Pancreas (tissue), 10 donors: ENCODE measurements around the gene FXYD3. TPM values are rescaled to one million over a fixed set of nuclear protein-coding genes. Genes with fewer than 3 reads are reported as not detected.

Experiments used
- ATAC-seq, 4 donors: fragments of 200-7000 bp; cut with Tn5 transposase; one replicate each; pipeline versions ENCODE4 v1.8.0 to v1.9.1; 2020; ENCODE audit warnings: mild to moderate bottlenecking in 4 of 4, moderate library complexity in 4 of 4
- DNase-seq, 6 donors: peaks; one replicate each; pipeline ENCODE4 v3.0.0-alpha.2; 2020
- FAIRE-seq: peaks from 2 replicates; lab custom pipeline; 2012; peaks lifted over from hg19 to GRCh38; lab: Jason Lieb, UNC
- H3K27ac ChIP-seq, 4 donors: fragments of 200-600 bp; sonication (generic); 1 replicate in 3 of 4; 2 replicates in 1 of 4; pipeline versions ENCODE4 v1.5.0 to v1.8.0; 2020
- H3K27me3 ChIP-seq, 4 donors: fragments of 200-600 bp; one replicate each; pipeline ENCODE4 v1.8.0; 2021
- H3K36me3 ChIP-seq, 3 donors: fragments of 200-600 bp; sonication (generic) in 1 of 3; one replicate each; pipeline versions ENCODE4 v1.5.0 to v1.8.0; 2020 to 2021
- H3K4me1 ChIP-seq, 3 donors: fragments of 200-600 bp; one replicate each; pipeline ENCODE4 v1.8.0; 2021
- H3K4me3 ChIP-seq, 4 donors: fragments of 200-600 bp; sonication (generic) in 2 of 4; one replicate each; pipeline versions ENCODE4 v1.5.0 to v1.8.0; 2020 to 2021
- H3K9me3 ChIP-seq, 4 donors: fragments of 200-600 bp; one replicate each; pipeline ENCODE4 v1.8.0; 2021
- WGBS, 2 donors: extraction: QIAGEN DNeasy Blood & Tissue Kit; methylation state at CpG; one replicate each; pipeline ENCODE4 v1.1.7; 2013; 5-methylcytosine and 5-hydroxymethylcytosine counted together
- intact Hi-C, 3 donors: fragments of 100-400 bp; cut with DNase I; formaldehyde crosslinking; loops; one replicate each; pipeline versions ENCODE4 v1.11.1 to v1.14.2; 2022
- polyA plus RNA-seq, 2 donors: library from polyadenylated mRNA; stranded (reverse); fragments of 200-250 nt; gene quantifications; one replicate each; pipeline ENCODE4 v1.2.3, GENCODE V29; 2013
- total RNA-seq, 6 donors: library from RNA; stranded (reverse); fragmentation: NEBNext Ultra II Directional in 4 of 6; extraction: Animal tissue kit (Norgen Biotek cat#: 25700) in 4 of 6; gene quantifications; one replicate each; pipeline versions ENCODE4 v1.2.1 to v1.2.4, GENCODE V29; 2021 to 2023
- TF ChIP-seq, protein P1 (sequence below), 4 donors: fragments of 200-600 bp; sonication (generic) in 3 of 4; IDR thresholded peaks; one replicate each; pipeline versions ENCODE4 v1.5.0 to v1.8.0; 2021; ENCODE audit warnings: antibody characterized with exemption in 4 of 4
- donor health status: healthy with polysubstance abuse.
- donor health status: DM: no; HTN: no; CAD: no; lungs with moderate emphysema.
- donor health status: DM: no; HTN: no; CAD: no.
- donor health status: control.
- donor health status: control.
- donor health status: Bipolar disorder and iron deficiency.
- donor health status: DM: yes; HTN: yes; CAD: no.
- donor health status: DM: no; HTN: no; CAD: no.
- donor health status: DM: no; HTN: no; CAD: no.
- donor health status: DM: yes; HTN: yes; CAD: no.

FXYD3 gene, protein sequence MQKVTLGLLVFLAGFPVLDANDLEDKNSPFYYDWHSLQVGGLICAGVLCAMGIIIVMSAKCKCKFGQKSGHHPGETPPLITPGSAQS
- total RNA-seq = 10 to 100 TPM; 12.2 to 33.4 (median 16.7) TPM
- 10 to 100 TPM; 33.9 to 59.1 TPM for polyA plus RNA-seq

DNA sequence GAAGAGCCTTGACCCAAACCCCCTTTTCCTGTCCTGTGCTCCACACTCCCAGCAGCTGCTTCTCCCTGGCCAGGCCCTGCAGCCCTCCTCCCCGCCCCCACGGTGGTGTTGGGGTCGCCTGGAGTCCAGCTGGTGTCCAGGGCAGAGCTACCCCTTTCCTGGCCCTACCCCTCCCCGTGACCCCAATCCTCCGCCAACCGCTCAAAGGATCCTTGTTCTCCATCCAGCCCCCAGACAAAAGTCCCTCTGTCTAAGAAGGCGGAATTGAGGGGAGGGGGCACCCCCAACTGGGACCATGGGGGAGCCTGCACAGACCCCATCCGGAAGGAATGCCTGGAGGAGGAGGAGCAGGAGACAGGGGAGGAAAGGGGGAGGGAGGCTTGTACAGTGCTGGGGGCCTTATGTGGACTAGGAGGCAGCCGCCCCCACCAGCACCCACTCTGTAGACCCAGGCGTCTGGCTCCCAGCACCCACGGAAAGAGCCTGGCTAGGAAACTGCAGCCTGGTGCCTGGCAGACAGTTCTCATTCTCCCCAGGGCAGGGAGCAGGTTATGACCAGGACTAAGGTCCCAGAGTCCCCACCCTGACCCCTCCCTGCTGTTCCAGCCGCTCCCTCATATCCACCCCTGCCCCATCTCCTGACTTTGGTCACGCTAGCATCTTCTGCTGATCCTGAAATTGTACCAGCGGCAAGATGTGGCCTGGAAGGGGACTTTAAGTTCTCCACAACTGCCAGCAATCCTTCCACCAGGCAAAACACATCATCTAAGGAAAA, at the start of gene FXYD3:
TSS of gene FXYD3 (plus strand) at position 647 of the 775 bp plus-strand sequence. CDS start 3,554 bp downstream, outside the sequence.
- 27 to 29% methylated on average over 14 of the region's 14 CpGs for WGBS, 2 donors
- ATAC-seq = peak; percentile 13 to 45 (median 29)
- H3K9me3 ChIP-seq = no peaks in the 10 kb centered on the region
- FAIRE-seq = no peak
- no peaks in the 10 kb centered on the region for H3K27me3 ChIP-seq
- H3K36me3 ChIP-seq = no peaks in the 10 kb centered on the region
- H3K4me3 ChIP-seq = peak within 1 kb of the TSS; percentile 0 to 44 (median 22)
- H3K4me1 ChIP-seq = peaks cover 0 to 3% (median 0%) of the 10 kb centered on the region in 3 donors
- intact Hi-C loops = no loop called here
- TF ChIP-seq, protein P1, sequence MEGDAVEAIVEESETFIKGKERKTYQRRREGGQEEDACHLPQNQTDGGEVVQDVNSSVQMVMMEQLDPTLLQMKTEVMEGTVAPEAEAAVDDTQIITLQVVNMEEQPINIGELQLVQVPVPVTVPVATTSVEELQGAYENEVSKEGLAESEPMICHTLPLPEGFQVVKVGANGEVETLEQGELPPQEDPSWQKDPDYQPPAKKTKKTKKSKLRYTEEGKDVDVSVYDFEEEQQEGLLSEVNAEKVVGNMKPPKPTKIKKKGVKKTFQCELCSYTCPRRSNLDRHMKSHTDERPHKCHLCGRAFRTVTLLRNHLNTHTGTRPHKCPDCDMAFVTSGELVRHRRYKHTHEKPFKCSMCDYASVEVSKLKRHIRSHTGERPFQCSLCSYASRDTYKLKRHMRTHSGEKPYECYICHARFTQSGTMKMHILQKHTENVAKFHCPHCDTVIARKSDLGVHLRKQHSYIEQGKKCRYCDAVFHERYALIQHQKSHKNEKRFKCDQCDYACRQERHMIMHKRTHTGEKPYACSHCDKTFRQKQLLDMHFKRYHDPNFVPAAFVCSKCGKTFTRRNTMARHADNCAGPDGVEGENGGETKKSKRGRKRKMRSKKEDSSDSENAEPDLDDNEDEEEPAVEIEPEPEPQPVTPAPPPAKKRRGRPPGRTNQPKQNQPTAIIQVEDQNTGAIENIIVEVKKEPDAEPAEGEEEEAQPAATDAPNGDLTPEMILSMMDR (IDR thresholded peaks at IDR 0.05) = no peak
- peak in 1 of 6 donors; percentile 45 for DNase-seq
- peak within 1 kb of the TSS in 2 of 4 donors; percentile 11 to 28 for H3K27ac ChIP-seq

DNA sequence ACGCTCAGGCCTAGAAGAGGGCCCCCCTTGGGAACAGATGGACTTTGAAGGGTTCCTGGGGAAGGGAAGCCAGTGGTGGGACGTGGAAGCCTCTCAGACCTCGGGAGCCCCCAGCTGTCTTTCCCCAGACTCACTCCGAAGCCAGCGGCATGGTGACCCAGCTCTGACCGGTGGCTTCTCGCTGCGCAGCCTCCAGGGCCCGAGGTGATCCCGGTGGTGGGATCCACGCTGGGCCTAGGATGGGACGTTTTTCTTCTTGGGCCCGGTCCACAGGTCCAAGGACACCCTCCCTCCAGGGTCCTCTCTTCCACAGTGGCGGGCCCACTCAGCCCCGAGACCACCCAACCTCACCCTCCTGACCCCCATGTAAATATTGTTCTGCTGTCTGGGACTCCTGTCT, 49.5 kb upstream of the FXYD3 start:
- DNase-seq (peak in 1 of 6 donors; percentile 73), ATAC-seq (no peak)

DNA sequence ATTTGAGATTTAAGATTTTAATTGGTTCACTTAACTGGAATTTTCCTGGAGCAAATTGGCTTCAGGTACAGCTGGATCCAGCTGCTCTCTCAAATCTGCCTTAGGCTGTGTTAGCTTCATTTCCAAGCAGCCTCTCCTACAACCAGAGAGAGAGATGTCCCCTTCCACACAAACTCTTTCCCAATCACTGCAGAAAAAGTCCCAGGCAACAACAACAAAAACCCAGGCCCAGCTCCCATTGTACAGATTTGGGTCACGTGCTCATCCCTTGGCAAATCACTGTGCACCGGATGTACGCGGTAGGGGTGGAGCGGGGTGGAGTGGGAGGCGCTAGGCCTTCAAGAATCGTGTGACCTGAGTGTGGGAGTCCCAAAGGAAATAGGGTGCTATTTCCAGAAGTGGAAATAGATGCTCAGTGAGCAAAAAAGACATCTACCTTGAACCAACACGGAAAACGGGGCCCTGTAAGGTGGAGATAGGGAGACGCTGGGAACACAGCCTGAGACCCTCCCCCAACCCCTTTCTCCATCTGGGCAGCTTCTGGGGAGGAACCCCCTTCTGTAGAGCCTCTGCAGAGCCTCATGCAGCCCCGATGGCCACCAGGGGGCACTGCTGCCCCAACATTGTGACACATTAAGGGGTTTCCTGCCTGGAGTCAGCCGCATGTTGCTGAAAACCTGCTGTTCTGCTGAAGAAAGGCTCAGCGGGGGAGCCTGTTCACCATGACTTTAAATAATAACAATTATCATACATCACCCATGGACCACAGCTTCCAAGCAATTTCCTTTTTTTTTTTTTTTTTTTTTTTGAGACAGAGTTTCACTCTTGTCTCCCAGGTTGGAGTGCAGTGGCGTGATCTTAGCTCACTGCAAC, 48.7 kb upstream of the FXYD3 start:
- Histone ChIP-seq H3K36me3 (no peaks in the 10 kb centered on the region), H3K4me3 (no peak overlapping the region), H3K4me1 (peaks cover 0 to 3% (median 0%) of the 10 kb centered on the region in 3 donors), H3K27me3 (no peaks in the 10 kb centered on the region), H3K9me3 (no peaks in the 10 kb centered on the region), H3K27ac (no peak overlapping the region)
- intact Hi-C loops = loop anchor here in 2 of 3 donors (5.0 to 10.0 kb wide), 2 partner anchors 65 to 68 kb away; partner anchors contain the start of genes FXYD1 (in 1 of the 2) and LGI4 (in 1 of the 2)
- peak; percentile 59 to 89 (median 84) for ATAC-seq
- peak; percentile 74 to 98 (median 90) for DNase-seq
- no peak for FAIRE-seq
- TF ChIP-seq, protein P1 (IDR thresholded peaks at IDR 0.05) = peak; percentile 69 to 89 (median 87)
- 15 to 22% methylated on average over 14 of the region's 14 CpGs for WGBS, 2 donors

More for the DNA sequence above, 49.5 kb upstream of the FXYD3 start:
- FAIRE-seq = no peak
- Histone ChIP-seq H3K4me1 (peaks cover 0 to 3% (median 0%) of the 10 kb centered on the region in 3 donors), H3K36me3 (no peaks in the 10 kb centered on the region), H3K27ac (no peak overlapping the region), H3K27me3 (no peaks in the 10 kb centered on the region), H3K9me3 (no peaks in the 10 kb centered on the region), H3K4me3 (no peak overlapping the region)
- intact Hi-C loops = loop anchor here in 2 of 3 donors (5.0 to 10.0 kb wide), 2 partner anchors 66 to 69 kb away; partner anchors contain the start of genes FXYD1 (in 1 of the 2) and LGI4 (in 1 of the 2)
- 92 to 93% methylated on average over 15 of the region's 15 CpGs for WGBS, 2 donors
- TF ChIP-seq, protein P1 (IDR thresholded peaks at IDR 0.05) = no peak

DNA sequence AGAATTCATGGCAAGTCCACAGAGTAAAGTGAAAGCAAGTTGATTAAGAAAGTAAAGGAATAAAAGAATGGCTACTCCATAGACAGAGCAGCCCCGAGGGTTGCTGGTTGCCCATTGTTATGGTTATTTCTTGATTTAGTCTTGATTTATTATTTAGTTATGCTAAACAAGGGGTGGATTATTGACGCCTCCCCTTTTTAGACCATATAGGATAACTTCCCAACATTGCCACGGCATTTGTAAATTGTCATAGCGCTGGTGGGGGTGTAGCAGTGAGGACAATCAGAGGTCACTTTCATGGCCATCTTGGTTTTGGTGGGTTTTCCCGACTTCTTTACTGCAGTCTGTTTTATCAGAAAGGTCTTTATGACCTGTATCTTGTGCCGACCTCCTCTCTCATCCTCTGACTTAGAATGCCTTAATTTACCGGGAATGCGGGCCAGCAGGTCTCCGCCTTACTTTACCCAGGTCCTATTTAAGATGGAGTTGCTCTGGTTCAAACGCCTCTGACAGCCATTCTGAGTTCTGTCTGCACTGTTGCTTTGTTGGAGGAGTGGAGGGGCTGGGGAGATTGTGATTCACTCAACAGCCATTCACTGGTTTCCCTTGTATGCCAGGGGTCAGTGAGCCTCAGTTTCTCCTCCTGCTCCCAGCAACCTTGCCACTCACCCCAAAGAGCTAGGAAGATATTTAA, 46.5 kb upstream of the FXYD3 start:
- FAIRE-seq (no peak), ATAC-seq (no peak), DNase-seq (no peak)
- Histone ChIP-seq H3K27ac (no peak overlapping the region), H3K9me3 (no peaks in the 10 kb centered on the region), H3K4me1 (no peaks in the 10 kb centered on the region), H3K27me3 (no peaks in the 10 kb centered on the region), H3K4me3 (no peak overlapping the region), H3K36me3 (no peaks in the 10 kb centered on the region)
- 81 to 83% methylated on average over 10 of the region's 10 CpGs for WGBS, 2 donors
- intact Hi-C loops = loop anchor here in 2 of 3 donors (5.0 to 10.0 kb wide), 2 partner anchors 63 to 66 kb away; partner anchors contain the start of genes FXYD1 (in 1 of the 2) and LGI4 (in 1 of the 2)
- TF ChIP-seq, protein P1 (IDR thresholded peaks at IDR 0.05) = no peak
